ENCODE data around the gene LHX2. TPM values are rescaled to one million over a fixed set of nuclear protein-coding genes. Genes with fewer than 3 reads are reported as not detected.

Gene LHX2
- total RNA-seq, 1 experiment from 2014 or later, result 1.4 TPM

GRCh38 chr9:124022201-124023121 is 10.9 kb downstream of the LHX2 start:
- DNase-seq, result no peak
- Histone ChIP-seq H3K9me2 (ENCODE audit: insufficient read depth) (no peaks in the 10 kb centered on the region), H3K4me2 (no peak overlapping the region), H3K4me1 (replicated peaks; ENCODE audit: insufficient read depth) (no peaks in the 10 kb centered on the region), H3F3A (ENCODE audit: insufficient read depth, low read depth) (no peaks in the 10 kb centered on the region), H3K9me3 (ENCODE audit: insufficient read depth, low read depth) (no peaks in the 10 kb centered on the region), H3K79me2 (ENCODE audit: low read depth) (no peaks in the 10 kb centered on the region), H2AFZ (no peak overlapping the region), H4K20me1 (ENCODE audit: insufficient read depth) (no peaks in the 10 kb centered on the region), H3K36me3 (ENCODE audit: low read depth) (no peaks in the 10 kb centered on the region), H3K27ac (no peak overlapping the region), H3K27me3 (ENCODE audit: insufficient read depth, low read depth) (peaks cover 69% of the 10 kb centered on the region), H3K4me3 (no peak overlapping the region)
- no peak for TF ChIP-seq CTCF (conservative IDR thresholded peaks at IDR 0.05)
- TF ChIP-seq EZH2 (IDR thresholded peaks at IDR 0.05; ENCODE audit: low read depth), result no peak
- intact Hi-C loops (cut with micrococcal nuclease; ENCODE audit: unreplicated experiment), result no loop called here
- CTCF ChIA-PET, result no interaction called here
- no TSS peak for BruUV-seq (replicated peaks)
- POLR2A ChIA-PET (ENCODE audit: unreplicated experiment), result no interaction called here

GRCh38 chr9:124024107-124024506 is 12.5 kb downstream of the LHX2 start:
- ChIA-PET CTCF (interaction anchor here (0.6 kb wide), 1 partner anchor 13 kb away, joined by 3 read pairs; no protein-coding TSS in a partner anchor), POLR2A (ENCODE audit: unreplicated experiment) (no interaction called here)
- Histone ChIP-seq H3K27ac (no peak overlapping the region), H3K27me3 (ENCODE audit: insufficient read depth, low read depth) (peaks cover 65% of the 10 kb centered on the region), H3K9me2 (ENCODE audit: insufficient read depth) (no peaks in the 10 kb centered on the region), H4K20me1 (ENCODE audit: insufficient read depth) (no peaks in the 10 kb centered on the region), H3F3A (ENCODE audit: insufficient read depth, low read depth) (no peaks in the 10 kb centered on the region), H3K4me3 (no peak overlapping the region), H2AFZ (no peak overlapping the region), H3K79me2 (ENCODE audit: low read depth) (no peaks in the 10 kb centered on the region), H3K36me3 (ENCODE audit: low read depth) (no peaks in the 10 kb centered on the region), H3K9me3 (ENCODE audit: insufficient read depth, low read depth) (no peaks in the 10 kb centered on the region), H3K4me2 (no peak overlapping the region), H3K4me1 (replicated peaks; ENCODE audit: insufficient read depth) (no peaks in the 10 kb centered on the region)
- no peak for TF ChIP-seq CTCF (conservative IDR thresholded peaks at IDR 0.05)
- no peak for TF ChIP-seq EZH2 (IDR thresholded peaks at IDR 0.05; ENCODE audit: low read depth)
- intact Hi-C loops (cut with micrococcal nuclease; ENCODE audit: unreplicated experiment), result no loop called here
- no TSS peak for BruUV-seq (replicated peaks)
- DNase-seq, result no peak

GRCh38 chr9:124029617-124030016 is 18.0 kb downstream of the LHX2 start:
- no peaks in the 10 kb centered on the region for H3K9me3 ChIP-seq (ENCODE audit: insufficient read depth, low read depth)
- intact Hi-C loops (cut with micrococcal nuclease; ENCODE audit: unreplicated experiment), result no loop called here
- no peak overlapping the region for H3K4me2 ChIP-seq
- H4K20me1 ChIP-seq (ENCODE audit: insufficient read depth), result no peaks in the 10 kb centered on the region
- no peak overlapping the region for H3K4me3 ChIP-seq
- BruUV-seq (replicated peaks), result no TSS peak
- H3K36me3 ChIP-seq (ENCODE audit: low read depth), result no peaks in the 10 kb centered on the region
- no peaks in the 10 kb centered on the region for H3K9me2 ChIP-seq (ENCODE audit: insufficient read depth)
- DNase-seq, result no peak
- H3K27me3 ChIP-seq (ENCODE audit: insufficient read depth, low read depth), result peaks cover 37% of the 10 kb centered on the region
- ChIA-PET CTCF (no interaction called here), POLR2A (ENCODE audit: unreplicated experiment) (no interaction called here)
- TF ChIP-seq CTCF (conservative IDR thresholded peaks at IDR 0.05) (no peak), EZH2 (IDR thresholded peaks at IDR 0.05; ENCODE audit: low read depth) (no peak)
- H3K4me1 ChIP-seq (replicated peaks; ENCODE audit: insufficient read depth), result no peaks in the 10 kb centered on the region
- no peak overlapping the region for H2AFZ ChIP-seq
- H3K27ac ChIP-seq, result no peak overlapping the region
- no peaks in the 10 kb centered on the region for H3F3A ChIP-seq (ENCODE audit: insufficient read depth, low read depth)
- no peaks in the 10 kb centered on the region for H3K79me2 ChIP-seq (ENCODE audit: low read depth)

Measured in PC-9 (cell line).